H9 (cell line): Measurements from ENCODE around the gene GFM1. TPM values are rescaled to one million over a fixed set of nuclear protein-coding genes. Genes with fewer than 3 reads are reported as not detected.

Experiments
- DNase-seq: peaks from one replicate; pipeline ENCODE4 v3.0.0-alpha.2; 2017
- H2AFZ ChIP-seq: one replicate; pipeline ENCODE4 v1.6.1; 2013; ENCODE audit warnings: mild to moderate bottlenecking, low read length, control low read depth, moderate library complexity
- H2AK5ac ChIP-seq: 2 replicates; pipeline ENCODE4 v1.6.1; 2013; ENCODE audit warnings: low read length, control low read depth, mixed read lengths; ENCODE audit not compliant: insufficient read length
- H2BK120ac ChIP-seq: one replicate; pipeline ENCODE4 v1.6.1; 2013; ENCODE audit warnings: low read depth, mild to moderate bottlenecking, low read length, control low read depth, inconsistent platforms; ENCODE audit not compliant: poor library complexity, severe bottlenecking
- H2BK12ac ChIP-seq: 2 replicates; pipeline ENCODE4 v1.6.1; 2013; ENCODE audit warnings: low read length, control low read depth, mixed read lengths, low read depth; ENCODE audit not compliant: insufficient read length
- H2BK15ac ChIP-seq: 2 replicates; pipeline ENCODE4 v1.6.1; 2013; ENCODE audit warnings: low read depth, low read length, control low read depth
- H2BK20ac ChIP-seq: one replicate; pipeline ENCODE4 v1.6.1; 2013; ENCODE audit warnings: low read depth, mild to moderate bottlenecking, low read length, control low read depth, inconsistent platforms; ENCODE audit not compliant: poor library complexity, severe bottlenecking
- H2BK5ac ChIP-seq: 2 replicates; pipeline ENCODE4 v1.6.1; 2013; ENCODE audit warnings: low read length, control low read depth, mixed read lengths; ENCODE audit not compliant: insufficient read length
- H3K14ac ChIP-seq: 2 replicates; pipeline ENCODE4 v1.6.1; 2013; ENCODE audit warnings: low read length, control low read depth; ENCODE audit not compliant: insufficient read depth
- H3K18ac ChIP-seq: 2 replicates; pipeline ENCODE4 v1.6.1; 2013; ENCODE audit warnings: low read depth, mild to moderate bottlenecking, mixed read lengths, low read length, control low read depth; ENCODE audit not compliant: insufficient read length
- H3K23ac ChIP-seq: 2 replicates; pipeline ENCODE4 v1.6.1; 2013; ENCODE audit warnings: low read length, control low read depth, mixed read lengths, low read depth; ENCODE audit not compliant: insufficient read length
- H3K23me2 ChIP-seq: 2 replicates; pipeline ENCODE4 v1.6.1; 2013; ENCODE audit warnings: low read depth, mild to moderate bottlenecking, mixed read lengths, low read length, control low read depth; ENCODE audit not compliant: insufficient read length, poor library complexity, severe bottlenecking
- H3K27ac ChIP-seq: 2 replicates; pipeline ENCODE4 v1.5.1; 2013; ENCODE audit warnings: low read length, control low read depth, mixed read lengths, low read depth; ENCODE audit not compliant: insufficient read length
- H3K27me3 ChIP-seq: 2 replicates; pipeline ENCODE4 v1.6.1; 2013; ENCODE audit warnings: low read length, control low read depth, inconsistent platforms; ENCODE audit not compliant: insufficient read depth
- H3K4ac ChIP-seq: 2 replicates; pipeline ENCODE4 v1.6.1; 2013; ENCODE audit warnings: low read depth, mild to moderate bottlenecking, control low read depth, inconsistent platforms, low read length, moderate library complexity
- H3K4me1 ChIP-seq: 2 replicates; pipeline ENCODE4 v1.6.1; 2013; ENCODE audit warnings: low read length, control low read depth, inconsistent platforms; ENCODE audit not compliant: insufficient read depth
- H3K4me2 ChIP-seq: 2 replicates; pipeline ENCODE4 v1.6.1; 2013; ENCODE audit warnings: low read length, control low read depth, mixed read lengths; ENCODE audit not compliant: insufficient read length, insufficient read depth
- H3K56ac ChIP-seq: 2 replicates; pipeline ENCODE4 v1.6.1; 2013; ENCODE audit warnings: low read depth, mild to moderate bottlenecking, mixed read lengths, low read length, control low read depth; ENCODE audit not compliant: insufficient read length
- H3K79me1 ChIP-seq: 2 replicates; pipeline ENCODE4 v1.6.1; 2013; ENCODE audit warnings: low read depth, mild to moderate bottlenecking, moderate library complexity, low read length, control low read depth, inconsistent platforms; ENCODE audit not compliant: insufficient read depth, poor library complexity, severe bottlenecking
- H3K79me2 ChIP-seq: 2 replicates; pipeline ENCODE4 v1.6.1; 2013; ENCODE audit warnings: low read length, control low read depth, inconsistent platforms; ENCODE audit not compliant: insufficient read depth
- H3K9ac ChIP-seq: 2 replicates; pipeline ENCODE4 v1.6.1; 2013; ENCODE audit warnings: low read length, control low read depth, mixed read lengths; ENCODE audit not compliant: insufficient read length; ENCODE audit errors: extremely low read depth
- H3K9me3 ChIP-seq: one replicate; pipeline ENCODE4 v1.6.1; 2013; ENCODE audit warnings: low read depth, low read length, inconsistent platforms; ENCODE audit not compliant: control insufficient read depth
- H3T11ph ChIP-seq: one replicate; pipeline ENCODE4 v1.6.1; 2013; ENCODE audit warnings: mild to moderate bottlenecking, low read length, control low read depth, inconsistent platforms
- H4K20me1 ChIP-seq: one replicate; pipeline ENCODE4 v1.6.1; 2013; ENCODE audit not compliant: control insufficient read depth, insufficient read length, insufficient read depth
- H4K5ac ChIP-seq: 2 replicates; pipeline ENCODE4 v1.6.1; 2013; ENCODE audit warnings: low read depth, mild to moderate bottlenecking, mixed read lengths, low read length, control low read depth; ENCODE audit not compliant: insufficient read length
- H4K8ac ChIP-seq: replicated peaks from 2 replicates; pipeline ENCODE4 v1.6.1; 2013; ENCODE audit warnings: low read length, control low read depth, mixed read lengths, low read depth; ENCODE audit not compliant: insufficient read length
- H4K91ac ChIP-seq: 2 replicates; pipeline ENCODE4 v1.6.1; 2013; ENCODE audit warnings: low read depth, mild to moderate bottlenecking, moderate library complexity, mixed read lengths, low read length, control low read depth; ENCODE audit not compliant: insufficient read length
- H3K27ac Mint-ChIP-seq, 3 experiments: 2 replicates in 2 of 3; 3 replicates in 1 of 3; pipeline ENCODE4 v1.8.0; 2020 to 2021; ENCODE audit warnings: mixed read lengths in 3 of 3, mild to moderate bottlenecking in 1 of 3, moderate library complexity in 1 of 3
- H3K27me3 Mint-ChIP-seq: 2 replicates; pipeline ENCODE4 v1.8.0; 2021; ENCODE audit warnings: low read depth, mild to moderate bottlenecking, moderate library complexity, mixed read lengths
- H3K36me3 Mint-ChIP-seq, 3 experiments: 2 replicates in 2 of 3; 3 replicates in 1 of 3; pipeline ENCODE4 v1.8.0; 2020 to 2021; ENCODE audit warnings: low read depth in 3 of 3, mixed read lengths in 3 of 3; ENCODE audit not compliant: insufficient read depth in 1 of 3
- H3K4me1 Mint-ChIP-seq, 2 experiments: 2 replicates each; pipeline ENCODE4 v1.8.0; 2020; ENCODE audit warnings: mixed read lengths in 2 of 2
- H3K4me3 Mint-ChIP-seq, 2 experiments: 2 replicates in 1 of 2; 3 replicates in 1 of 2; pipeline ENCODE4 v1.8.0; 2020 to 2021; ENCODE audit warnings: mild to moderate bottlenecking in 2 of 2, mixed read lengths in 2 of 2, moderate library complexity in 1 of 2
- H3K9me3 Mint-ChIP-seq, 2 experiments: 2 replicates in 1 of 2; 3 replicates in 1 of 2; pipeline ENCODE4 v1.8.0; 2020; ENCODE audit warnings: mild to moderate bottlenecking in 2 of 2, mixed read lengths in 2 of 2, moderate library complexity in 1 of 2
- CTCF ChIP-seq: fragments of 200-600 bp; sonication (generic); conservative IDR thresholded peaks from 3 replicates; pipeline ENCODE4 v1.8.0; 2021; ENCODE audit warnings: antibody characterized with exemption, mild to moderate bottlenecking
- WGBS: extraction: QIAGEN DNeasy Blood & Tissue Kit; methylation state at CpG from one replicate; pipeline ENCODE4 v1.1.7; 2013; ENCODE audit warnings: missing lambda C conversion rate, low lambda C conversion rate, mixed read lengths; ENCODE audit not compliant: insufficient read length; ENCODE audit errors: extremely low coverage; 5-methylcytosine and 5-hydroxymethylcytosine counted together
- total RNA-seq: library from RNA; stranded (reverse); gene quantifications from 2 replicates; pipeline ENCODE4 v1.2.1, GENCODE V29; 2021

The GFM1 gene
- total RNA-seq, 1 experiment from 2014 or later, result 47.1 TPM

- H3K27ac ChIP-seq, result no peak within 1 kb of the TSS
- no peaks in the 10 kb centered on the region for H3K9me3 ChIP-seq
- Mint-ChIP-seq H3K4me1 (peaks cover 6 to 8% of the 10 kb centered on the region in 2 experiments; a peak in 3 of 4 replicates), H3K27ac (no peak within 1 kb of the TSS), H3K27me3 (peaks cover 27% of the 10 kb centered on the region), H3K36me3 (peaks cover 0 to 12% (median 8%) of the 10 kb centered on the region in 3 experiments; a peak in 4 of 7 replicates), H3K9me3 (peaks cover 3 to 7% of the 10 kb centered on the region in 2 experiments; a peak in 3 of 5 replicates), H3K4me3 (peak within 1 kb of the TSS; percentile 65 to 76)
- H2BK12ac ChIP-seq, result no peak within 1 kb of the TSS
- TF ChIP-seq CTCF, result 0 out of 3 replicates have a peak, but pooled peaks have one; percentile 14
- no peak within 1 kb of the TSS for H3K56ac ChIP-seq
- peaks cover 17% of the 10 kb centered on the region for H3K23me2 ChIP-seq
- peak within 1 kb of the TSS; percentile 2 for H3K9ac ChIP-seq
- H3K4me1 ChIP-seq, result no peaks in the 10 kb centered on the region; the same call in 1 of the 2 replicates
- H4K91ac ChIP-seq, result no peak within 1 kb of the TSS
- no peak within 1 kb of the TSS for H2BK5ac ChIP-seq
- H3K4me2 ChIP-seq, result peak within 1 kb of the TSS; percentile 76
- no CpG with 5 or more reads among the region's 101 CpGs for WGBS
- H2BK15ac ChIP-seq, result 0 out of 2 replicates have a peak within 1 kb of the TSS, but pooled peaks have one; percentile 91
- H3K4ac ChIP-seq, result no peak within 1 kb of the TSS
- no peaks in the 10 kb centered on the region for H4K20me1 ChIP-seq
- H3K79me1 ChIP-seq, result no peaks in the 10 kb centered on the region
- no peak within 1 kb of the TSS for H3T11ph ChIP-seq
- H2AK5ac ChIP-seq, result no peak within 1 kb of the TSS
- no peak within 1 kb of the TSS for H2BK20ac ChIP-seq
- H3K27me3 ChIP-seq, result no peaks in the 10 kb centered on the region; the same call in 1 of the 2 replicates
- H3K79me2 ChIP-seq, result no peaks in the 10 kb centered on the region
- H3K14ac ChIP-seq, result peak within 1 kb of the TSS; percentile 76
- no peak within 1 kb of the TSS for H2AFZ ChIP-seq
- H3K18ac ChIP-seq, result peak within 1 kb of the TSS; percentile 62
- no peak within 1 kb of the TSS for H2BK120ac ChIP-seq
- no peak within 1 kb of the TSS for H3K23ac ChIP-seq
- H4K8ac ChIP-seq, result no peak within 1 kb of the TSS
- peak; percentile 55 for DNase-seq
- no peak within 1 kb of the TSS for H4K5ac ChIP-seq
Measured at GRCh38 chr3:158731938-158732855, 87.9 kb downstream of the GFM1 start, which contains the start of gene RARRES1. TSS of gene RARRES1 (minus strand) at chr3:158732457. CDS start at chr3:158732415, 42 bp downstream.
